ENCODE data around the gene PCDHGA7.
A peak's percentile ranks its signal among the peaks of the same experiment; 100 is the strongest.
"Not testable (repeated sequence)": the region's sequence is repeated elsewhere in the genome, so short reads cannot be mapped to it uniquely, and the experiment has no call there.

- not testable (repeated sequence) for TF ChIP-seq POLR2A (IDR thresholded peaks at IDR 0.05)
- TF ChIP-seq CTCF (IDR thresholded peaks at IDR 0.05) = peak in 3 of 6 experiments; percentile 4 to 17 (median 14)
These were observed 5.2 kb downstream of the PCDHGA7 start, which contains the start of gene PCDHGB4 for GRCh38 chr5:141387557-141388311.

Measured in Peyer's patch (tissue), 4 donors.